Ishikawa (cell line): ENCODE data around the gene CD83.

Experiments
- CEBPB ChIP-seq: IDR thresholded peaks from 2 replicates; pipeline ENCODE4 v1.6.1; 2012
- CREB1 ChIP-seq: IDR thresholded peaks from 2 replicates; pipeline ENCODE4 v1.6.1; 2012; ENCODE audit warnings: low read depth
- EP300 ChIP-seq: IDR thresholded peaks from 2 replicates; pipeline ENCODE4 v1.6.1; 2012; ENCODE audit warnings: borderline replicate concordance
- RAD21 ChIP-seq: IDR thresholded peaks from 2 replicates; pipeline ENCODE4 v1.6.1; 2012; ENCODE audit warnings: low read depth
- REST ChIP-seq: IDR thresholded peaks from 2 replicates; pipeline ENCODE4 v1.6.1; 2012; ENCODE audit warnings: low read depth, mild to moderate bottlenecking
- TAF1 ChIP-seq: IDR thresholded peaks from 2 replicates; pipeline ENCODE4 v1.6.1; 2012; ENCODE audit warnings: low read depth, mild to moderate bottlenecking
- YY1 ChIP-seq: IDR thresholded peaks from 2 replicates; pipeline ENCODE4 v1.6.1; 2012; ENCODE audit warnings: low read depth
- TF ChIP-seq, protein P1 (sequence below): IDR thresholded peaks from 2 replicates; pipeline ENCODE4 v1.6.1; 2012

DNA sequence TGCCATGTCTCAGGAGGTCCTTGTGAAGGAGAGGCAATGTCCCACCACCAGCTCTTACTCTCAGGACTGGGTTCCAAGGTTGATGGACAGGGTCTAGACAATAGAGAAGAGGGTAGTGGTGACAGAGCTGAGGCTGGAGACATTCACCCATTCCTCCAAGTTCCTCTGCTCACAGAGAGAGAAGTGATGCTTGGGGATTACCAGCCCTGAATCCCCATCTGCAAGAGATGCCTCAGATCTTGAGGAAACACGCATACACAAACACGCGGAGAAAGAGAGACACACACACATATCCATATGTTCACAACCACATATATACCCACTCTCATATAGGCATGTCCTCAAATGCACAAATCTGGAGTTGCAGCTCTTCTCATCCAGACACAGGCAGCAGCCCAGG is 15.2 kb upstream of the CD83 start:
- TF ChIP-seq EP300 (no peak), CEBPB (no peak), RAD21 (no peak), TAF1 (no peak), REST (no peak), YY1 (no peak), CREB1 (no peak)
- TF ChIP-seq, protein P1, sequence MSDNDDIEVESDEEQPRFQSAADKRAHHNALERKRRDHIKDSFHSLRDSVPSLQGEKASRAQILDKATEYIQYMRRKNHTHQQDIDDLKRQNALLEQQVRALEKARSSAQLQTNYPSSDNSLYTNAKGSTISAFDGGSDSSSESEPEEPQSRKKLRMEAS: no peak
